ENCODE data around the gene HEATR3. TPM values are rescaled to one million over a fixed set of nuclear protein-coding genes. Genes with fewer than 3 reads are reported as not detected.

HEATR3 gene
- total and polyA plus RNA-seq, 2 donors: 20.0 to 26.9 TPM

DNA sequence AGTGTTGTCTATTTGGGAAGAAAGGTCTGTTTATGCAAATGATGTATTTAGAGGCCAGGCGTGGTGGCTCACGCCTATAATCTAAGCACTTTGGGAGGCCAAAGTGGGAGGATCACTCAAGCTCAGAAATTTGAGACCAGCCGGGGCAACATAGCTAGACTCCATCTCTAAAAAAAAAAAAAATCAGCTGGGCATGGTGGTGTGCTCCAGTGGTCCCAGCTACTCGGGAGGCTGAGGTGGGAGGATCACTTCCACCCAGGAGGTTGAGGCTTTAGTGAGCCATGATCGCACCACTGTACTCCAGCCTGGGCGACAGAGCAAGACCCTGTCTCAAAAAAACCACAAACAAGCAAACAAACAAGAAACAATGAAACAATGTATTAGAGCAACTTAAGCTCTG is 18.9 kb upstream of the HEATR3 start:
- Histone ChIP-seq H3K4me1 (ENCODE audit: control insufficient read depth in 2 of 2, insufficient read depth in 2 of 2, low read length in 2 of 2) (no peaks in the 10 kb centered on the region), H3K36me3 (ENCODE audit: control insufficient read depth in 2 of 2, insufficient read depth in 2 of 2, low read length in 1 of 2) (no peaks in the 10 kb centered on the region), H3K4me3 (ENCODE audit: low read length in 2 of 2) (no peak overlapping the region), H3K27me3 (ENCODE audit: control insufficient read depth in 2 of 2, insufficient read depth in 1 of 2, low read length in 1 of 2) (no peaks in the 10 kb centered on the region), H3K9me3 (ENCODE audit: control insufficient read depth in 2 of 2, insufficient read depth in 1 of 2, low read length in 1 of 2) (no peaks in the 10 kb centered on the region), H3K27ac (ENCODE audit: low read depth in 1 of 2, low read length in 1 of 2) (no peak overlapping the region)
- no peak for DNase-seq (ENCODE audit: low read depth in 6 of 9, low spot score in 9 of 9)
- WGBS: 97% methylated on average over 6 of the region's 6 CpGs

DNA sequence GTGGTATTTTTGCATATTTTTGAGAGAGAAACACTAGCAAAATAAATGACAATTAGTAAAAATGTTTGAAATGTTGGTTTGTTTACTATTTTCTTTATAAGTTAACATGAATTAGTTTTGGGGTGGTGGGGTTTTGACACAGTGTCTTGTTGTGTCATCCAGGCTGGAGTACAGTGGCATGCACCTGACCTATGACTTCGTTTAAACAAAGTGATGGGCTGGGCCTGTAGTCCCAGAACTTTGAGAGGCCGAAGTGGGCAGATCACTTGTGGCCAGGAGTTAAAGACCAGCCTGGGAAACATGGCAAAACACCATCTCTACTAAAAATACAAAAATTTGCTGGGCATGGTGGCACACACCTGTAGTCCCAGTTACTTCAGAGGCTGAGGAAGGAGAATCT is 17.9 kb upstream of the HEATR3 start:
- DNase-seq (ENCODE audit: low read depth in 6 of 9, low spot score in 9 of 9): no peak
- Histone ChIP-seq H3K4me3 (ENCODE audit: low read length in 2 of 2) (no peak overlapping the region), H3K27me3 (ENCODE audit: control insufficient read depth in 2 of 2, insufficient read depth in 1 of 2, low read length in 1 of 2) (no peaks in the 10 kb centered on the region), H3K36me3 (ENCODE audit: control insufficient read depth in 2 of 2, insufficient read depth in 2 of 2, low read length in 1 of 2) (no peaks in the 10 kb centered on the region), H3K4me1 (ENCODE audit: control insufficient read depth in 2 of 2, insufficient read depth in 2 of 2, low read length in 2 of 2) (no peaks in the 10 kb centered on the region), H3K27ac (ENCODE audit: low read depth in 1 of 2, low read length in 1 of 2) (no peak overlapping the region), H3K9me3 (ENCODE audit: control insufficient read depth in 2 of 2, insufficient read depth in 1 of 2, low read length in 1 of 2) (no peaks in the 10 kb centered on the region)
- WGBS: 97% methylated on average over 2 of the region's 2 CpGs

DNA sequence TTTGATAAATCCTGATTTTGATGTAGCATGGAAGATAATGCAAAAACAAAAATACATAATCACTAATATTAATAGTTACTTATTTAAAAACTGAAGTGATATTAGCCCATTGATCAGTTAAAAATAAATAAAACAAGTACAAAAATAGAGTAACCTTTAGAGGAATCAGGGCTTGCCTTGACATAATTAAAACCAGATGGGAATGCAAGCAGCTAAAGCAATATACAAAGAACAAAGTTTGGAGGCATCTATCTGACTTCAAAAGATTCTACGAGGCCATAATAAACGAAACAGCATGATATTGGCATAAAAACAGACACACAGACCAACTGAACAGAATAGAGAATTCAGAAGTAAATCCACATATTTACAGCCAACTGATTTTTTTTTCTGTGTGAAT is 15.0 kb upstream of the HEATR3 start:
- Histone ChIP-seq H3K27me3 (ENCODE audit: control insufficient read depth in 2 of 2, insufficient read depth in 1 of 2, low read length in 1 of 2) (no peaks in the 10 kb centered on the region), H3K4me3 (ENCODE audit: low read length in 2 of 2) (no peak overlapping the region), H3K36me3 (ENCODE audit: control insufficient read depth in 2 of 2, insufficient read depth in 2 of 2, low read length in 1 of 2) (no peaks in the 10 kb centered on the region), H3K27ac (ENCODE audit: low read depth in 1 of 2, low read length in 1 of 2) (no peak overlapping the region), H3K4me1 (ENCODE audit: control insufficient read depth in 2 of 2, insufficient read depth in 2 of 2, low read length in 2 of 2) (no peaks in the 10 kb centered on the region), H3K9me3 (ENCODE audit: control insufficient read depth in 2 of 2, insufficient read depth in 1 of 2, low read length in 1 of 2) (no peaks in the 10 kb centered on the region)
- WGBS: 63% methylated on average over 2 of the region's 2 CpGs
- no peak for DNase-seq (ENCODE audit: low read depth in 6 of 9, low spot score in 9 of 9)

DNA sequence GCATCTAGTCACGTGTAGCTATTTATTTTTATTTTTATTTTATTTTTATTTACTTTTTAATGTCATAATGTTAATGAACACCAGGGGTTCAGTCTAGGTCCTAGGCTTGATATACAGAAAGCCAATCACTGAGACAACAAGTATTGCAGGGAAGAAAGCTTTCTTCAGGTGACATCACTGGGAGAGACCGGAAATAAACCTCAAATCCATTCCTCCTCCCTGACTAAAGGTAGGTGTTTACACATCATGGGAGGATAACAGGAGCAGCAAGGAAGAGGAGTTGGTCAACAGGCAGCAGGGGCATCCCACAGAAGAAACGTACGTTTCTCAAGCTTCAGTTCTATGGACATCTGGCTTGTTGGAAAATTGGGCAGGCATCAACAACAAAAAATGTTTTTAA is 9.5 kb upstream of the HEATR3 start:
- no peaks in the 10 kb centered on the region for H3K4me1 ChIP-seq (ENCODE audit: control insufficient read depth in 2 of 2, insufficient read depth in 2 of 2, low read length in 2 of 2)
- WGBS: 97% methylated on average over 4 of the region's 4 CpGs
- no peaks in the 10 kb centered on the region for H3K27me3 ChIP-seq (ENCODE audit: control insufficient read depth in 2 of 2, insufficient read depth in 1 of 2, low read length in 1 of 2)
- DNase-seq (ENCODE audit: low read depth in 6 of 9, low spot score in 9 of 9): no peak
- H3K36me3 ChIP-seq (ENCODE audit: control insufficient read depth in 2 of 2, insufficient read depth in 2 of 2, low read length in 1 of 2): no peaks in the 10 kb centered on the region
- no peak overlapping the region for H3K27ac ChIP-seq (ENCODE audit: low read depth in 1 of 2, low read length in 1 of 2)
- no peaks in the 10 kb centered on the region for H3K9me3 ChIP-seq (ENCODE audit: control insufficient read depth in 2 of 2, insufficient read depth in 1 of 2, low read length in 1 of 2)
- no peak overlapping the region for H3K4me3 ChIP-seq (ENCODE audit: low read length in 2 of 2)

DNA sequence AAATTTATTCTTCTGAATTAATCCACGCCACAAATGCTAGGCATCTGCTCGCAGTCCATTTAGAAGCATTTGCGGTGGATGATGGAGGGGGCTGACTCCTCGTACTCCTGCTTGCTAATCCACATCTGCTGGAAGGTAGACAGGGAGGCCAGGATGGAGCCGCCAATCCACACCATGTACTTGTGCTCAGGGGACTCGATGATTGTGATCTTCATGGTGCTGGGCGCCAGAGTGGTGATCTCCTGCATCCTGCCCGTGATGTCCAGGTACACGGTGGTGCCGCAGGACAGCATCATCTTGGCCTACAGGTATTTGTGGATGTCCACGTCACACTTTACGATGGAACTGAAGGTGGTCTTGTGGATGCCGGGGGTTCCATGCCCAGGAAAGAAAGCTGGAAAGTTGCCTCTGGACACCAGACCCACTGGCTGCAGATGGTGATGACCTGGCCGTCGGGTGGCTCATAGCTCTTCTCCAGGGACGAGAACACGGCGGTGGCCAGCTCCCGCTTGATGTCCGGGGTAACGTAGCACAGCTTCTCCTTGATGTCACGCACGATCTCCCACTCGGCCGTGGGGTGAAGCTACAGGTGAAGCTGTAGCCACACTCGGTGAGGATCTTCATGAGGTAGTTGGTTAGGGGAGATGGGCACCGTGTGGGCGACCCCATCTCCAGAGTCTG is 7.5 kb upstream of the HEATR3 start:
- Histone ChIP-seq H3K36me3 (ENCODE audit: control insufficient read depth in 2 of 2, insufficient read depth in 2 of 2, low read length in 1 of 2) (no peaks in the 10 kb centered on the region), H3K27me3 (ENCODE audit: control insufficient read depth in 2 of 2, insufficient read depth in 1 of 2, low read length in 1 of 2) (no peaks in the 10 kb centered on the region), H3K27ac (ENCODE audit: low read depth in 1 of 2, low read length in 1 of 2) (no peak overlapping the region), H3K4me3 (ENCODE audit: low read length in 2 of 2) (no peak overlapping the region), H3K4me1 (ENCODE audit: control insufficient read depth in 2 of 2, insufficient read depth in 2 of 2, low read length in 2 of 2) (no peaks in the 10 kb centered on the region), H3K9me3 (ENCODE audit: control insufficient read depth in 2 of 2, insufficient read depth in 1 of 2, low read length in 1 of 2) (no peaks in the 10 kb centered on the region)
- 98% methylated on average over 28 of the region's 28 CpGs for WGBS
- DNase-seq (ENCODE audit: low read depth in 6 of 9, low spot score in 9 of 9): no peak

DNA sequence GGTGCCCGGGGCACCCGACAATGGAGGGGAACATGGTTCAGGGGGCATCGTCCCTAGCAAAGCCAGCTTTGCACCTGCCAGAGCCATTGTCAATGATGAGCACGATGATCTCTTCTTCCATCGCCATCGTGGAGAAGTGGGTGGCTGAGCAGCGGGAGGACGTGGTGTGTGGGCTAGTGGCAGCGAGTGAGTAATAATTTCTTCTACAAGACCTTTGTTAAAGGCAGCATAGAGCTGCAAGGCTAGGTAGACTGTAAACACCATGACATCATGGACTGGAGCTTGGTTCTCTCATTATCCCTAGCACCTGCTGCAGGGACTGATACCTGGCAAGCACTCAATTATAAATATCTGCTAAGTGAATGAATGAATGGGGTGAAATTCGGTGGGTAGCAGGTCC is 6.7 kb upstream of the HEATR3 start:
- WGBS: 92% methylated on average over 10 of the region's 10 CpGs
- Histone ChIP-seq H3K36me3 (ENCODE audit: control insufficient read depth in 2 of 2, insufficient read depth in 2 of 2, low read length in 1 of 2) (no peaks in the 10 kb centered on the region), H3K27ac (ENCODE audit: low read depth in 1 of 2, low read length in 1 of 2) (no peak overlapping the region), H3K9me3 (ENCODE audit: control insufficient read depth in 2 of 2, insufficient read depth in 1 of 2, low read length in 1 of 2) (no peaks in the 10 kb centered on the region), H3K4me1 (ENCODE audit: control insufficient read depth in 2 of 2, insufficient read depth in 2 of 2, low read length in 2 of 2) (no peaks in the 10 kb centered on the region), H3K4me3 (ENCODE audit: low read length in 2 of 2) (no peak overlapping the region), H3K27me3 (ENCODE audit: control insufficient read depth in 2 of 2, insufficient read depth in 1 of 2, low read length in 1 of 2) (no peaks in the 10 kb centered on the region)
- no peak for DNase-seq (ENCODE audit: low read depth in 6 of 9, low spot score in 9 of 9)

DNA sequence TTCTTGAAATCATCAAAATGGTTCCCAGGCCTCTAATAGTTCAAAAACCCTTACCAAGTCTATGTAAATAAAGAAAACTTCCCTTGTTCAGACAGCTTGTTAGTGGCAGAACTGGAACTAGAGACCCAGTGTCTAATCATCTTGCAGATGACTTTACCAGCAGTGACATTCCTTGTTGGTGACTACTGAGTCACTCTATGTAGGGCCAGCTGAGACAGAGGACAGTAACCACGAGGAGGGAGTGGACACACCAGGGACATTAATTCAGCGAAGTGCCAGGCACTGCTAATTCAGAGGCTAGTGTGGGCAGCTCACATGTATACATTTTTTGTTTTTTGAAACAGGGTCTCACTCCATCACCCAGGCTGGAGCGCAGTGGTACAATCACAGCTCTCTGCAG is 6.1 kb upstream of the HEATR3 start:
- Histone ChIP-seq H3K27me3 (ENCODE audit: control insufficient read depth in 2 of 2, insufficient read depth in 1 of 2, low read length in 1 of 2) (no peaks in the 10 kb centered on the region), H3K27ac (ENCODE audit: low read depth in 1 of 2, low read length in 1 of 2) (no peak overlapping the region), H3K4me1 (ENCODE audit: control insufficient read depth in 2 of 2, insufficient read depth in 2 of 2, low read length in 2 of 2) (no peaks in the 10 kb centered on the region), H3K4me3 (ENCODE audit: low read length in 2 of 2) (no peak overlapping the region), H3K36me3 (ENCODE audit: control insufficient read depth in 2 of 2, insufficient read depth in 2 of 2, low read length in 1 of 2) (no peaks in the 10 kb centered on the region), H3K9me3 (ENCODE audit: control insufficient read depth in 2 of 2, insufficient read depth in 1 of 2, low read length in 1 of 2) (no peaks in the 10 kb centered on the region)
- DNase-seq (ENCODE audit: low read depth in 6 of 9, low spot score in 9 of 9): no peak
- WGBS: 92% methylated on average over 3 of the region's 3 CpGs

DNA sequence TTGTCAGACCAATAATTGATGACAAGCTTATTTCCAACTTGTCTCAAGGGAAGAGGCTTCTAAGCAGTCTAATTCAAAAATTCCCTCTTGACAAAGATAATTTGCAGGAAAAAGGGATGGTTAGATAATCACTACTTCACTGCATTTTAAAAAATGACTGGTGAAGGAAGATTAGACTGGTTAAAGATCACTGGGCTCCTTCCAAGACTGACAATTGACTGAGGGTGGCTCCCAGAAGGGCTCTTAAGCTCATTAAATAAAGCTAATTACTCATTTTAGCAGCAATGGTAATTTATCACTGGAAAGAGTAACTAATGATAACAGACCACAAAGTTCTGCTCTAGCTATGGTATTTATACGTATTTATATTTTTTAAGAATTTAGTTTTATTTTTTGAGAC is 4.4 kb upstream of the HEATR3 start:
- Histone ChIP-seq H3K9me3 (ENCODE audit: control insufficient read depth in 2 of 2, insufficient read depth in 1 of 2, low read length in 1 of 2) (no peaks in the 10 kb centered on the region), H3K27me3 (ENCODE audit: control insufficient read depth in 2 of 2, insufficient read depth in 1 of 2, low read length in 1 of 2) (no peaks in the 10 kb centered on the region), H3K4me3 (ENCODE audit: low read length in 2 of 2) (no peak overlapping the region), H3K4me1 (ENCODE audit: control insufficient read depth in 2 of 2, insufficient read depth in 2 of 2, low read length in 2 of 2) (peaks cover 0 to 4% of the 10 kb centered on the region in 2 donors), H3K36me3 (ENCODE audit: control insufficient read depth in 2 of 2, insufficient read depth in 2 of 2, low read length in 1 of 2) (no peaks in the 10 kb centered on the region), H3K27ac (ENCODE audit: low read depth in 1 of 2, low read length in 1 of 2) (no peak overlapping the region)
- WGBS: 49% methylated on average over 1 of the region's 1 CpG
- DNase-seq (ENCODE audit: low read depth in 6 of 9, low spot score in 9 of 9): no peak

DNA sequence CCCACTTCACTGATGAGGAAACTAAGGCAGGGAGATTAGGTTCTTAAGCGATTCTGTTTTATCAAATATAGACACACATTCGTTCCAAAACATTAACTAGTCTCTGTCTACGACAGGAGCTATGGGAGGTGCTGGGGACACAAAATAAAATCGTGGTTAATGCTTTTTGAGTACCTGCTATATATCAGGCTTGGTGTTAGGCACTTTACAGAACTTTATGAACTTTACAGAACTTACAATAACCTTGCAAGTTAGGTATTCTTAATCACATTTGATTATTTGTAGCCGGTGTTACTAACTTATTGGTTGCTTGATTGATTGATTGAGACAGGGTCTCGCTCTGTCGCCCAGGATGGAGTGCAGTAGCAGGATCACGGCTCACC is 538 bp upstream of the HEATR3 start:
- H3K27ac ChIP-seq (ENCODE audit: low read depth in 1 of 2, low read length in 1 of 2): peak overlapping the region in 1 of 2 donors; percentile 54
- 86% methylated on average over 8 of the region's 8 CpGs for WGBS
- no peak for DNase-seq (ENCODE audit: low read depth in 6 of 9, low spot score in 9 of 9)

More for the DNA sequence above, 538 bp upstream of the HEATR3 start:
- H3K27me3 ChIP-seq (ENCODE audit: control insufficient read depth in 2 of 2, insufficient read depth in 1 of 2, low read length in 1 of 2): no peaks in the 10 kb centered on the region
- peaks cover 6 to 21% of the 10 kb centered on the region in 2 donors for H3K4me1 ChIP-seq (ENCODE audit: control insufficient read depth in 2 of 2, insufficient read depth in 2 of 2, low read length in 2 of 2)
- peak overlapping the region; percentile 65 to 90 for H3K4me3 ChIP-seq (ENCODE audit: low read length in 2 of 2)
- H3K9me3 ChIP-seq (ENCODE audit: control insufficient read depth in 2 of 2, insufficient read depth in 1 of 2, low read length in 1 of 2): no peaks in the 10 kb centered on the region
- peaks cover 4% of the 10 kb centered on the region in 2 donors for H3K36me3 ChIP-seq (ENCODE audit: control insufficient read depth in 2 of 2, insufficient read depth in 2 of 2, low read length in 1 of 2)
